Measurements from ENCODE around the gene ITPR3.

The ITPR3 gene

DNA sequence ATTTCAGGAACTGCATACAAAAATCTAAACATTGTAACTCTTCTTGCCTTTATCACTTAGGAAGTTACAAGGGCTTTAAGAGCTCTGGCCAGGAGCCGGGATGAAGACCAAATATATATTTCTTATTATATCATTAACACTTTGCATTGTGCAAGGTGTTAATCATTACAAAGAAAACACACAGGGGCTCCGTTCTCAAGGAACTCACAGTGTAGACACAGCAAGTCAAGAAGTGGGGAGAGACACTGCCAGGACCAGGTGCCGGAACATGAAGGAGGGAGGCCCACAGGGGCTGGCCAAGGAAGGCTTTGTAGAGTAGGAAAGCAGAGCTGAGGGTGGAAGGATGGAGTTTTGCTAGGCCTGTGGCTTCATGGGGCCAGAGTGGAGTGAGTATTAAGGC lies 17.4 kb downstream of the ITPR3 start:
- DNase-seq (ENCODE audit: low spot score): no peak

DNA sequence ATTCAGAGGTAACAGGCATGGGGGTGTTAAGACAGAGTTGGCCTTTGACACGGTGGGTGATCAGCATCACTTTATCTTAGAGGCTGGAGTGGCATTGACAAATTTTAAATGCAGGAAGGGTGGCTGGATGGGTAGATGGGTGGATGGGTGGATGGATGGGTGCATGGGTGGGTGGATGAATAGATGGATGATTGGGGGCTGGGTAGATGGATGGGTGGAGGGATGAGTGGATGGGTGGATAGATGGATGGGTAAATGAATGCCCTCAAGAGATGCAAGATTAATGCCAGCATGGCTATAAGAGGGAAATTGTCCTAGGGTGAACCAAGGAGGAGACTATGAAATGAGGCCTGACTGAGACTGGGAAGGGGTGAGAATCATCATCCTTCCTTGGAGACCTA lies 18.4 kb downstream of the ITPR3 start:
- no peak for DNase-seq (ENCODE audit: low spot score)

DNA sequence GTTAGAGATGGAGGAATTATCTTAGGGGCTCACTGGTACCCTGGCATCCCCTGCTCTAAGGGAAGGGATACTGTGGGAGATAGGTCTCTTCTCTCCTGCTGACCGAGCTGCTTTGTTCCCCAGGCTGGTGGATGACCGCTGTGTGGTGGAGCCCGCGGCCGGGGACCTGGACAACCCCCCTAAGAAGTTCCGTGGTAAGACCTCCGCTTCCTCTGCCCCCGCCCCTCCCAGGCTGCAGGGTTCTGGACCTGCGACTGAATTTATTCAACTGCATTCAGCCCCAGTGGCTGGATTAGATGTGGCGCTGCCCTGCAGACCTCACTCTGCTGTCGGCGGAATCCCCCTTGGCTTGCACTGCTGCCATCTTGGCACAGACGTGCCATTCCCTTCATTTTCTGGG lies 19.2 kb downstream of the ITPR3 start:
- no peak for DNase-seq (ENCODE audit: low spot score)

DNA sequence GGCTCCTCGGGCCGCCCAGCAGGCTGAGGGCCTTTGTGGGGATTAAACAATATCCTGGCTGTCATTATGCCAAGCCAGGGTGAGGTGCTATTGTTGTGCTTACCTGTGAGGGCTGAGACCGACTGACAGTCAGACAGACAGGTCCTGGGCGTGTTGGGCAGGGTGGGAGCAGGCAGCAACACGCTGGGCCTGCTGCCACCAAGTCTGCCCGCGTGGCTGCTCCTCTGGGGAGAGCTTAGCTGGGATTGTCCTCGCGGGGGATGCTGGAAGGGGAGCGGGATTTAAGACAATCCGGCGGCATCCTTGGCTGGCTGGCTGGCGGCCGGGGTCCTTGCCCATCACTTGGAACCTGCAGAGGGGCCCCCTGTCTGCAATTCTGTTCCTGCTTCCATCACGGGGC lies 20.0 kb downstream of the ITPR3 start:
- no peak for DNase-seq (ENCODE audit: low spot score)

DNA sequence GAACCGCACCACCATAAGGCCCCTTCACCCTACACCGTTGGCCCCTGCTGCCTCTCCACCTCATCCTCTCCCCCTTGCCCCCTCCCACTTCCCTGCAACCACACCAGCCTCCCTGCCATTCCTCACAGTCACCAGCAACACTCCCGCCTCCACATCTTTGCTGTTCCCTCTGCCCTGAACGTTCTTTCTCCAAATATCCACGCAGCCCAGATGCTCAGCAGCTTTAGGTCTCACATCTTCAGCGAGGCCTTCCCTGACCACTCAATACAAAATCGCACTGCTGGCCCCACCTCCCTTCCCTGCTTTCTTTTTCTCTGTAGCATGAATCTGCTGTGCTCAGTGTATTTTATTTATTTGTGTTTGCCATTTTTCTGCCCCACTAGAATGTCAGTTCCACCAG lies 20.5 kb downstream of the ITPR3 start:
- DNase-seq (ENCODE audit: low spot score): no peak

DNA sequence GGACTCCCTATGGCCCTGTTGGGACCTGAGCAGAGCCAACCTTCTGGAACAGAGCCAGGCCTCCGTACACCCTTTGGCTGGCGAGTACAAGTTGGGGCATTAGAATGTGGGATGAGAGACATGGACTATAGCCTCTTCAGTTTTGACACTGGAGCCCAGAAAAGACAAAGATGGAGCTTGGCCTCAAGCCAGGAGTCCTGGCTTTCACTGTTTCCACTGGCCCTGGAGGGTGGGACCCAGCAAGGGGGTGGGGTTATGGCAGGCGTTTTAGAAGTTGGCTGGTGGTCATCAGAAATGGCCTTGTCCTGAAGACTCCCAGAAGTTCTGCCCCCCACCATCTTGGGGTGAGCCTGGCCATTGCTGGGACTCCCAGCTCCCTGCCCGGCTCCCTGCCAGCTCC lies 21.8 kb downstream of the ITPR3 start:
- no peak for DNase-seq (ENCODE audit: low spot score)

DNA sequence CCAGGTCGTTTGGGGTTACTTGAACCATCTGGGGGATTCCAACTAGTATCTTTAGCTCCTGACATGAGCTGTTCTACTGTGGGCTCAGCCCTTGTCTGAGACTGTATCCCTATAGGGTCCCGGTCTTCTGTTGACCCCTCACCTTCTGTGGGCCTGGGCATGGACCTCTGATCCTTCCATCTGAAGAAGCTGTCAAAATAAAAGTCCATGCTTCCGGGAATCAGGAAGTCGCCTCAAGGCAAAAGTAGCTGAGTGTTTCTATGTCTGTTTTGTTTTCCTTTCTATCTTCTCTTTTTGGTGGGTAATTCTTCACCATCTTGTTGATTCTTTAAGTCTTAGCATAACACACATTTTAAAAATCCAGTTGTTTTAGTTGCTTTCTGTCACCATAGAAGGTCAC lies 30.3 kb downstream of the ITPR3 start:
- DNase-seq (ENCODE audit: low spot score): no peak

DNA sequence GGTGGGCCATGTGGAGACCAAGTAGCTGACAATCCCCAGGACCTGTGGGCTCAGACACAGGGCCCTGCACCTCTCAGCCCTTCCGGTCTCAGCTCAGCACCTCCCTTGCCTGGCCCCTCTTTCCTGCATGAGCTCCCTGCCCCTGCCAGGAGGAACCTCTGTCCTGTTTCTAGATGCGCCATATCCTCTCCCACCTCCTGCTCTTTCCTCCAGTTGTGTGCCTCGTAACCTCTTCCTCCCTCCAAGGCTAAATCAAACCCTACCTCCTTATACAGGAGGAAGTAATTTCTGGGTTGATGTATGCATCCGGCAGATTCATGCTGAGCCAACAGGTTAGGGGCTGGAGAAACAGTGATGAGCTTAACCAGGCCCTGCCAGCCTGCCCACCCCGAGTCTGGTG lies 30.9 kb downstream of the ITPR3 start:
- no peak for DNase-seq (ENCODE audit: low spot score)

DNA sequence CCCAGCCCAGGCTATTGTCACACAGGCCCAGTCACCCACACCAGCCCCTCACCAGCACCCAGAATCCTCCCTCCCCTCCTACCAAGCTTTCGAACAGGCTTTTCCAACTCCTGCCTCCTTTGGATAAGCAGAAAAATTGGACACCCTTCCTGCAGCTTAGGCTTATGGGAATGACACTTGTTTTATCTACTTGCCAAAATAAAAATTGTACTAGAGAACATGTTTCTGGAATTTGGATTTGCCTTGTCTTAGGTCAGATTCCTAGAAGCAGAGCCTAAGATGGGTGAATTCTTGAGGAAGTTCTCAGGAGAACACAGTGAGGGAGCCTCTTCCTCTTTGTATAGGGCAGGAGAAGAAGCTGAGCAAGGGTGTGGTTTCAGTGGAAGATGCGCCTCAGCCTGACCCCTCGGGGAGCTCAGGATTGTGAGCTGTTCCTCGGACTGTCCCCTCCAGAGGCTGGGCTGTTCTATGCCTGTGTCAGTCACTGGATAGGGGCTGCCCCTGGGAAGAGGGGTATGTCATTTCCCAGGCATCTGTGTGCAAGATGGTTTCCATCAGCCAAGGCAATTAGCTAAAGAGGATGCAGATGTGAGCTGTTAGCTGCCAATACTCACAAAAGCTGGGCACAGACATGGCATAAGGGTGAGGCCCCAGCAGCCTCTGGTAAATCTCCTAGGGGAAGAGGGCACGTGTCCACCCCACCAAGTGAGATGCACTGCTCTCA lies 33.9 kb downstream of the ITPR3 start:
- DNase-seq (ENCODE audit: low spot score): no peak

DNA sequence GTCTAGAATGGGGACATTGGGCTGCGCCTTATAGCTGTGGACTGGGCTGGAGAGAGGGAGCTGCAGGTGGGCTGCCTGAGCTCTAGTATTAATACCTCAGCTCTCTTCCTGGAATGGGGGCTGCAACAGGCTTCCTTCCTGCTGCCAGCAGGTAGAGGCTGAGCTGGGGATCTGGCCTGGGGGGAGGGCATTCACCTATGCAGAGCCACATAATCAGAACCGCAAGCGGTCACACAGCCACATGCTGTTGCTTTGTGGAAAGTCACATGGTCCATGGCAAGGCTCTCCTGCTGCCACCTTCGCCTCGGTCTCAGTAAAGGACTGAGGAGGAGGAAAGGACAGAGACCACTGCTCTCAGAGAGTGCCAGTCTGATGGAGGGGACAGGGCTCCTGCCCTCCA lies 35.7 kb downstream of the ITPR3 start:
- no peak for DNase-seq (ENCODE audit: low spot score)

DNA sequence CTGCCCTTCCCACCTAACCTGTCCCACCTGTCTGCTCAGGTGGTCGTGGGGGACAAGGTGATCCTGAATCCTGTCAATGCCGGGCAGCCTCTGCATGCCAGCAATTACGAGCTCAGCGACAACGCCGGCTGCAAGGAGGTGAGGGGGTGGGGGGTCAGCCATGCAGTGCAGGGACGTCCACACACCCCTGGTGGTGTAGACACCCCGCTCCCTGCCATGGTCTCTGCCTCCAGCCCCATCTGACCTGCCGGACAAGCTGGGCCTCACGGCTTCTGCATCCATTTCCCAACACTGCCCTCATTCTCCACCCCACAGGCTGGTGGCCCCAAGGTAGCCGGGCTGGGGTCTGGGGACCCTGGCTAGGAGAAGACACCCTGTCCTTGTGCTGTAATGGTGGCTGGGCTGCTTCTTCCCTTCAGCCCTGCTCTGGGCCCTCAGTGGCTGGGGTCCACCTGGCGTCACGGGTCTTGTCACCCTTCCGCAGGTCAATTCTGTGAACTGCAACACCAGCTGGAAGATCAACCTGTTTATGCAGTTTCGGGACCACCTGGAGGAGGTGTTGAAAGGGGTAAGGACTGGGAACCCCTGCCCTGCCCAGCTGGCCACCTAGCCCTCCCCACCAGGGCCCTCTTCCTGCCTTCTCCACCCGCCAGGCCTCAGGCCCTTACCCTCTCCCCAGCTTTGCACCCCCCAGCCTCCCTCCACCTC lies 38.0 kb downstream of the ITPR3 start:
- no peak for DNase-seq (ENCODE audit: low spot score)

DNA sequence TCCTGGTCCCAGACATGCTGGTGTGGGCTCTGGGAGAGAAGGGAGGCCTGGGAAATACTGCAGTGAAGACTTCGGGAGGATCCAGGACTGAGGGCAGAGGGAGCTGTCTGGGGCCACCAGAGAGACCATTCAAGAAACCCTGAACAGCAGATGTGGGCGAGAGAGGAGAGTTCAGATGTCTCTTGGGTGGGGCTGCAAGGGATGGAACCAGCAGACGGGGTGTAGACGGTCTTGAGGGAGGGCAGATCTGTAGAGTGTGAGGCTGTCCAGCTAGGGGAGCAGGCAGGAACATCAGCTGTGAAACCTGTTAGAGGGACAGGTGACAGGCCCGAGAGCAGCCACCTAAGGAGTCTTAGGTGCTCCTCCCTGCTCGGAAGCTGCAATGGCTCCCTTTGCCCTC lies 38.9 kb downstream of the ITPR3 start:
- DNase-seq (ENCODE audit: low spot score): no peak

DNA sequence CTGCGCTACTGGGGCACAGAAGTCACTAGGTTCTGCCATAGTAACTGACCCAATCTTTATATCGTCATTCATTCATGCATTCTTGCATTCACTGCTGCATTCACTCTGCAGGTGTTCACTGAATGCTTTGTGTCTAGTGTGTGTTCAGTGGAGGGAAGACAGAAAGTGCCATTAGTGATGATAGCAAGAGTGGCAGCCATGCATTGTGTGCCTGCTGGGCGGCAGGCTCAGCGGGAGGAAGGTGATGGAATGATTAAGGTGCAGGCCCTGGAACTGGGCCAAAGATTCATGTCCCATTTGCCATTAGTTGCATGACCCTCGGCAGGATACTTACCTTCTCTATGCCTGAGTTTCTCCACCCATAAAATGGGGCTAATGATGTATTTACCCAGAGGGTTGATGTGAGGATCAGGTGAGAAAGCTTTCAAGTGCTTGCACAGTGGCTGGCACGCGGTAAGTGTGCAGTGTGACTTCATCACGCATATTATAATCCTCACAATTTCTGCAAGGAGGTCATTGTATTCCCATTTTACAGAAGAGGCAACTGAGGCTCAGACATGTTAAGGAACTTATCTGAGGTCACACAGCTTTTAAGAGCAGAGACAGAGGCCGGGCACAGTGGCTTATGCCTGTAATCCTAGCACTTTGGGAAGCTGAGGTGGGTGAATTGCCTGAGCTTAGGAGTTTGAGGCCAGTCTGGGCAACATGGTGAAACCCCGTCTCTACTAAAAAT lies 40.1 kb downstream of the ITPR3 start:
- DNase-seq (ENCODE audit: low spot score): no peak

DNA sequence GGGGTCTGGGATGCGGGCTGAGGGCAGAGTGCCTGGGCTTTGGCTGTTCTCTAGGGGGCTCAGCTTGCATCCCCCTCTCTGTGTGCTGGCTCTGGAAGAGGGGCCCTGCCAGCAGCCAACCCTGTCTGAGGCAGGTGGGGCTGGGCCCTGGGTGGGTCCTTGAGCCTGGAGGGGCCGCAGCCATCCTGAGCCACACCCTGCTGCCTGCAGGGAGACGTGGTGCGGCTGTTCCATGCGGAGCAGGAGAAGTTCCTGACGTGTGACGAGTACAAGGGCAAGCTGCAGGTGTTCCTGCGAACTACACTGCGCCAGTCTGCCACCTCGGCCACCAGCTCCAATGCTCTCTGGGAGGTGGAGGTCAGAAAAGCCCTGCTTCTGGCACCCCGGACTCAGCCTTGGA lies 41.2 kb downstream of the ITPR3 start:
- no peak for DNase-seq (ENCODE audit: low spot score)

DNA sequence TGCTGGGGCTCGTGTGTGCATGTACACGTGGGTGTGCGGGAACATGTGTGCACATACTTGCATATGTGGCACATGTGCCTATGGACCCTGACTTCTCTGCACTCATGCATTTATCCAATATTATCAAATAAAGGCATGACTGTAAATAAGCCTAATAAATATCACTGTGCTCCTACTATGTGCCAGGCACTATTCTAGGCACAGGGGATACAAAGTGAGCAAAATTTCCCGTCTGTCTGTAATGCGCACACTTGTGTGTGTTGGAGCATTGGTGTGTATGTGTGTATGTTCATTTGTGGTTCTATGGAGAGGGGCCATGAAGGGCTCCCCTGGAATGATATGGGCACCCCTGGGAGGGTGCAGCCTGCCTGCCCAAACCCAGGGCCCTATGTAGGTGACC lies 41.9 kb downstream of the ITPR3 start:
- DNase-seq (ENCODE audit: low spot score): no peak

DNA sequence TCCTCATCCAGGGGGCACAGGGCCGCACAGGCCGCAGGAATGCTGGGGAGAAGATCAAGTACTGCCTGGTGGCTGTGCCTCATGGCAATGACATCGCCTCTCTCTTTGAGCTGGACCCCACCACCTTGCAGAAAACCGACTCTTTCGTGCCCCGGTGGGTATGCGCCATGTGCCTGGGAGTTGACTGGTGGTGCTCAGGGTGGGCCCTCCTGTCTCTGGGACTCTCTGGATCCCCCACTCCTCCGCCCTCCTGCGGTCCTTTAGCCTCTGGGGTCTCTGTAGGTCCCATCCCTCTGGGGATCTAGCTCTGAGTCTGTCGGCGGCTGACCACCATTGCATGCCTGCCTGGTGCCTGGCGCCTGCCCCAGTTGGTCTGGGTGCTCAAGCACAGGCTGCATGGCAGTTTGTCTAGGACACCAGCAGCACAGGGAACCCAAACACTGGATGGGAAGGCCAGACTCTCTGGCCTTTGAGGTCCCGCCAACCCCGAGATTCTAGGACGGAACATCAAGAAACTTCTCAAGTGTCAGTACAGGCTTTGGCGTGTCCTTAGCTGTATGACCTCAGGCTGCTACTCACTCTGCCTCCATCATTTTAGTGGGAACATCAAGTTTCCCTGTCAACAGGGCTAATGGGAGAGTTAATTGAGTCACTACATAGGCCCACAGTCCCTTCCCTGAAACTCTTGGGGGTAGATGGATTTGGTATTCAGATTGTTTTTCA lies 42.8 kb downstream of the ITPR3 start:
- no peak for DNase-seq (ENCODE audit: low spot score)

DNA sequence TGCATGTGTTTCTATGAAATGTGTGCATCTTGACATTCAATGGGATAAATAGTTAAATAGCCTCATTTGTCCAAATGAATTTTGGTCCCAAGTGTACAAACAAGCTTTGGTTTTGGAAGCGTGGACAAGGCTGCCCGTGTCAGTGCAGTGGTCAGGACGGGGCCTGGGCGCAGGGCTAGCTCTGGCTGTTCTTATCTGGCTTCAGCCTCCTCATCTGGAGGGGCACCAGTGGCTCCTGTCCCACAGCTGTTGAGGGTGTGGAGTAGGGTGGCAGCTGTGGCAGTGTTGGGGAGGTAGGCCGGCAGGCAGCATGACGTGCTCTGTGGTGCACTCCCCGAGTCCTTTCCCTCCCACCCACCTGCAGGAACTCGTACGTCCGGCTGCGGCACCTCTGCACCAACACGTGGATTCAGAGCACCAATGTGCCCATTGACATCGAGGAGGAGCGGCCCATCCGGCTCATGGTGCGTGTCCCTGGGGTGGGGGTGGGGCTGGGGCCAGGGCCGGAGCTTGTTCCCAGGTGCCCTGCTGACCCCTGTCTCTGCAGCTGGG lies 43.5 kb downstream of the ITPR3 start:
- DNase-seq (ENCODE audit: low spot score): no peak

DNA sequence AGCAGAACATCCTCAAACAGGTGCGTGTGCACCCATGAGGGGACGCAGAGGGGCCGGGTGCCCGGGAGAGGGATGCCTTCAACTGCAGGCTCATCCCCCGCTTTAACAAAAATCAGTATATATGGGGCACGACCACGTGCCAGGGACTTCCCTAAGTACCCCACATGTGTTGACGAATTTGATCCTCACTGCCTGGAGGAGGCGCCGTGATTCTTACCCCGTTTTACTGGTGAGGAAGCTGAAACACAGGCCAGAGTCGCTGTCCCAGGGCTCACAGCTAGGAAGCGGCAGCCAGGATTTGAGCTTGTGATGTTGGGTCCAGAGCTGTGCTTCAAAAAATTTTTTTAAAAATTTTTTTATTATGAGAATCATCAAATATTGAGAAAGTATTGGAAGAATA lies 44.8 kb downstream of the ITPR3 start:
- DNase-seq (ENCODE audit: low spot score): no peak

DNA sequence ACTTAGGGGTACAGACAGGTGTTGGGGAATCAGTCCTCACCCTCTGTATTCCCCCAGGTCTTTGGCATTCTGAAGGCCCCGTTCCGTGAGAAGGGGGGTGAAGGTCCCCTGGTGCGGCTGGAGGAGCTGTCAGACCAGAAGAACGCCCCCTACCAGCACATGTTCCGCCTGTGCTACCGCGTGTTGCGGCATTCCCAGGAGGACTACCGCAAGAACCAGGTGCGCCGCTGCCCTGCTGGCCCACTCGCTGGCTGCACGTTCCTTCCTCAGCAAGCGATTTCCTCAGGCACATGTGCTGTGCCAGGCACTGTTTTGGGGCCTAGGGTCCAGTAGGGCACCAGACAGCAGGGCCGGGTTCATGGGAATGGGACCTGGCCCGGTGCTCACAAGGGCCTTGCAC lies 46.0 kb downstream of the ITPR3 start:
- DNase-seq (ENCODE audit: low spot score): no peak

DNA sequence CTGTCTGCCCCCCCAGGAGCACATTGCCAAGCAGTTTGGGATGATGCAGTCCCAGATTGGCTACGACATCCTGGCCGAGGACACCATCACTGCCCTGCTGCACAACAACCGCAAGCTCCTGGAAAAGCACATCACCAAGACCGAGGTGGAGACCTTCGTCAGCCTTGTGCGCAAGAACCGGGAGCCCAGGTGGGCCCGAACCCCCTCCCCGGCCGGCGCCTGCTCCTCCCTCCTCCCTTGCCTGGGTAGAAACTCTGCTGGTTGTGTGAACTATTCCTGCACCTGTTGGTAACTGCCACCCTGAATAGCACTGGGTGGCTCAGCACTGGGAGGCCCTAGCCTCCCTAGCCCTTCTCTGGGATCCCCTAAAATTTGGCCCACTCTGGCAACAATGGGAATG lies 46.7 kb downstream of the ITPR3 start:
- DNase-seq (ENCODE audit: low spot score): no peak

DNA sequence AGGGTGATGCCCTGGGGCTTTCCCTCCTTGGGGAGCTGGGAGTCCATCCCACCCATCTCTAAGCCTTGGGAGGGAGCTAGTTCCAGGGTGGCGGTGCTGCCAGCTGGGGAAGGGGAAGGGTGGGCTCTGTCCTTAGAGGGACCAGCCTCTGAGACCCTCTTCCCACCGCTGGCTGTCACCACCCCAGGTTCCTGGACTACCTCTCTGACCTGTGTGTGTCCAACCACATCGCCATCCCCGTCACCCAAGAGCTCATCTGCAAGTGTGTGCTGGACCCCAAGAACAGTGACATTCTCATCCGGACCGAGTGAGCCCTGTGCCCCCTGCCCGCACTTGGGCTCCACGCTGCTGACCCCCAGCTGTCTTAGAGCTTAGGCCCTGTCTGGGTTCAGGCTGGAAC lies 47.2 kb downstream of the ITPR3 start:
- no peak for DNase-seq (ENCODE audit: low spot score)

DNA sequence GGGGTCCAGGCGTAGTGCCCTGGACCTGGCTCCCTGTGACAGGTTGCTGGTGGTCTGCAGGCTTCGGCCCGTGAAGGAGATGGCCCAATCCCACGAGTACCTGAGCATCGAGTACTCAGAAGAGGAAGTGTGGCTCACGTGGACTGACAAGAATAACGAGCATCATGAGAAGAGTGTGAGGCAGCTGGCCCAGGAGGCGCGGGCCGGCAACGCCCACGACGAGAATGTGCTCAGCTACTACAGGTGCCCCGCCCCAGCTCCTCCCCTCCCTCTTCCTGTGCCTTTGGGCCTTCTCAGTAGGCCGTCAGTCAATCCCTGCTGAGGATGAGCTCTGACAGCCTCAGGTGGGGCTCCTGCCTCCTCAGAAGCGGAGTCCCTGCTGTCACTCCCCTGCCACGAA lies 47.8 kb downstream of the ITPR3 start:
- DNase-seq (ENCODE audit: low spot score): no peak
